A673 (cell line): ENCODE measurements around the gene PARP8. TPM values are rescaled to one million over a fixed set of nuclear protein-coding genes. Genes with fewer than 3 reads are reported as not detected.

ENCODE experiments used
- BruUV-seq: library from RNA; stranded (reverse); fragments of 400-500 nt; replicated peaks from 2 replicates; lab custom pipeline; 2021; lab: Mats Ljungman, UMichigan
- CTCF ChIA-PET: fragments of 300-600 bp; sonication (Branson Sonifier 250); formaldehyde crosslinking; loops from one replicate; lab custom pipeline; 2022; ENCODE audit warnings: antibody characterized with exemption; lab: Charles Lee
- POLR2A ChIA-PET: fragments of 300-600 bp; sonication (Branson Sonifier 250); formaldehyde crosslinking; loops from one replicate; lab custom pipeline; 2022; ENCODE audit warnings: antibody characterized with exemption; ENCODE audit not compliant: low non-redundant PET; lab: Charles Lee
- DNase-seq: peaks from one replicate; pipeline ENCODE4 v3.0.0-alpha.2; 2015; ENCODE audit warnings: low spot score
- H3K27ac ChIP-seq: fragments of 200-600 bp; sonication (generic); 2 replicates; pipeline ENCODE4 v1.5.1; 2016; ENCODE audit warnings: mixed run types, low read depth, mild to moderate bottlenecking, mixed read lengths, antibody characterized with exemption, low read length; ENCODE audit not compliant: poor library complexity, severe bottlenecking
- H3K27me3 ChIP-seq: fragments of 200-600 bp; sonication (generic); replicated peaks from 2 replicates; pipeline ENCODE4 v1.6.1; 2017; ENCODE audit warnings: mixed run types, low read depth, mild to moderate bottlenecking, mixed read lengths, antibody characterized with exemption, low read length; ENCODE audit not compliant: insufficient read depth, poor library complexity
- H3K36me3 ChIP-seq: fragments of 200-600 bp; sonication (generic); 2 replicates; pipeline ENCODE4 v1.6.1; 2016; ENCODE audit warnings: mixed run types, mild to moderate bottlenecking, mixed read lengths, antibody characterized with exemption, low read length; ENCODE audit not compliant: insufficient read depth, poor library complexity, severe bottlenecking
- H3K4me1 ChIP-seq: fragments of 200-600 bp; sonication (generic); 2 replicates; pipeline ENCODE4 v1.6.1; 2017; ENCODE audit warnings: mixed run types, mild to moderate bottlenecking, mixed read lengths, antibody characterized with exemption, low read length; ENCODE audit not compliant: insufficient read depth, poor library complexity, severe bottlenecking
- H3K4me3 ChIP-seq: fragments of 200-600 bp; sonication (generic); 2 replicates; pipeline ENCODE4 v1.5.1; 2016; ENCODE audit warnings: low read depth, mixed run types, mild to moderate bottlenecking, mixed read lengths, low read length; ENCODE audit not compliant: poor library complexity, severe bottlenecking
- H3K9me3 ChIP-seq: fragments of 200-600 bp; sonication (generic); 2 replicates; pipeline ENCODE4 v1.6.1; 2016; ENCODE audit warnings: mixed run types, low read depth, mild to moderate bottlenecking, mixed read lengths, antibody characterized with exemption, low read length; ENCODE audit not compliant: poor library complexity, severe bottlenecking
- CTCF ChIP-seq: fragments of 300-800, 200-600 bp; sonication (generic); conservative IDR thresholded peaks from 2 replicates; pipeline ENCODE4 v1.5.1; 2017; ENCODE audit warnings: low read depth, mild to moderate bottlenecking, antibody characterized with exemption, low read length, moderate library complexity, mixed read lengths
- EZH2 ChIP-seq: fragments of 200-600 bp; sonication (generic); IDR thresholded peaks from 2 replicates; pipeline ENCODE4 v1.6.1; 2017; ENCODE audit warnings: borderline replicate concordance, low read depth, mild to moderate bottlenecking, mixed read lengths, antibody characterized with exemption, low read length; ENCODE audit not compliant: poor library complexity, severe bottlenecking
- intact Hi-C: fragments of 100-400 bp; cut with micrococcal nuclease; formaldehyde crosslinking; loops from one replicate; pipeline ENCODE4 v1.10.0; 2022; ENCODE audit not compliant: unreplicated experiment
- total RNA-seq: library from RNA; stranded (reverse); gene quantifications from 2 replicates; pipeline ENCODE4 v1.2.3, GENCODE V29; 2021

PARP8 gene
- total RNA-seq, 1 experiment from 2014 or later, result 18.0 TPM

GRCh38 chr5:50655067-50655809 lies 11.2 kb upstream of the PARP8 start:
- Histone ChIP-seq H3K9me3 (no peaks in the 10 kb centered on the region), H3K27ac (no peak overlapping the region), H3K4me1 (no peaks in the 10 kb centered on the region), H3K36me3 (no peaks in the 10 kb centered on the region), H3K27me3 (no peaks in the 10 kb centered on the region), H3K4me3 (no peak overlapping the region)
- intact Hi-C loops, result no loop called here
- TF ChIP-seq EZH2, result no peak
- no peak for TF ChIP-seq CTCF
- POLR2A ChIA-PET, result no interaction called here
- CTCF ChIA-PET, result no interaction called here
- no TSS peak for BruUV-seq
- DNase-seq, result no peak

GRCh38 chr5:50655810-50656205 lies 10.6 kb upstream of the PARP8 start:
- ChIA-PET POLR2A (no interaction called here), CTCF (no interaction called here)
- BruUV-seq, result no TSS peak
- no peak for DNase-seq
- H3K4me3 ChIP-seq, result no peak overlapping the region
- intact Hi-C loops, result no loop called here
- H3K27ac ChIP-seq, result no peak overlapping the region
- no peaks in the 10 kb centered on the region for H3K9me3 ChIP-seq
- no peaks in the 10 kb centered on the region for H3K4me1 ChIP-seq
- H3K36me3 ChIP-seq, result no peaks in the 10 kb centered on the region
- TF ChIP-seq CTCF (no peak), EZH2 (no peak)
- H3K27me3 ChIP-seq, result no peaks in the 10 kb centered on the region

- H3K36me3 ChIP-seq, result no peaks in the 10 kb centered on the region
- H3K27ac ChIP-seq, result no peak overlapping the region
- BruUV-seq, result no TSS peak
- TF ChIP-seq EZH2 (no peak), CTCF (no peak)
- H3K27me3 ChIP-seq, result no peaks in the 10 kb centered on the region
- no peak overlapping the region for H3K4me3 ChIP-seq
- H3K9me3 ChIP-seq, result no peaks in the 10 kb centered on the region
- DNase-seq, result no peak
- ChIA-PET POLR2A (no interaction called here), CTCF (no interaction called here)
- intact Hi-C loops, result no loop called here
- H3K4me1 ChIP-seq, result no peaks in the 10 kb centered on the region
Observed at GRCh38 chr5:50657044-50657443, 9.4 kb upstream of the PARP8 start.
